Measurements from ENCODE around the gene RPS14.
A peak's percentile ranks its signal among the peaks of the same experiment; 100 is the strongest.

Gene RPS14

DNA sequence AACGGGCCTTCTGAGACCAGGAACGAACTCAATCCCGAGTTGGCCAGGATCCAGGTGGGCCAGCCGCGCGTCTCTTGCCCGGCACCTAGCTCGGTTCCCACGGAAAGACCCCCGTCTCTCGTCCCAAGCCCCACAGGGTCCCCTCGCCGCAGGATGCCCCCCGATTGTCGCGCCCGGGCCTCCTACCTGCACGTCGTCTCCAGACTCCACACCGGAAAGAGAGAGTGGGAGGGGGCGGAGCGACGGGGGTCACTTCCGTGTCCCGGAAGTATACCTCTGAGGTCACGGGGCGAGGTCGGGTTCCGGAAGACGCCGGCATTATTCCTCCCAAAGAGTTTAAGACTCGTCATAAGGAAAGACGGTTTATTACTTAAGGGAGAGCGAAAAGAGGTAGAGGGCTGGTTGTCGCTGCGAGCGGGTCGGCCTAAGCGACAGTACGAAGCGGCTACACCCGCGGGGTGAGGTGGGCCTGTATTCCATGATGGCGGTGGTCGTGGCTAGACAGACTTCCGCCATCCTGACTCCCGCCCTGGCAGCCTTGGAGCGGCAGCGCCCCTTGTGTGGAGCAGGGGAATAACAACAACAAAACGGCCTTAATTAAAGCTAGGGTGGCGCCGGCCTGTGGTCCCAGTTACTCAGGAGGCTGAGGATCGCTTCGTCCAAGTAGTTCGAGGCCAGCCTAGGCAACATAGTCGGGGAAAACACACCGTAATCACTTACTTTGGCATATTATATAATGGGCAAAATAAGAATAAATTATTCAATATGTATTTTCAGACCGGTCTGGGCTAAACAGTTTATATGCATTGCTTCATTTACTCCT lies at the start of gene RPS14:
TSS of gene RPS14 (minus strand) at position 223 of the 823 bp plus-strand sequence. CDS start 2,006 bp downstream, outside the sequence.
- peak; percentile 92 for DNase-seq

DNA sequence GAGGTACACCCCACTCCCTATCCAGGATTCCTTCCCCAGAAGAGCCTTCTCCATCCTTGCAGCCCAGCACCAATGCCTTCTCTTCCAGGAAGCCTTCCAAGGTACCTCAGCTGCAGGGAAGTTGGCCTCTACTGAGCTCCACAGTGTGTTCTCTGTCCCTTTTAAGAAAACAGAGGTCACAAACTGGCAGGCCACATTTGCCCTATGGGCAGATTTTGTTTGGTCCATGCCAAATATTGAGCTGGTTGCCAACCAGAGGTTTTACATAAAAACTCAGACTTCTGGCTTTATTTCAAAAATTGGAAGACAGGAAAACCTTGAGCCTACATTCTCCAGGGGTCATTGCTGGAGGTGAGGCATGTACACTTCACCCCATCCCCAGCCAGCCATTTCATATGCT lies 49.4 kb upstream of the RPS14 start:
- DNase-seq, result no peak

GRCh38 chr5:150498501-150498900 lies 49.0 kb upstream of the RPS14 start:
- DNase-seq, result no peak

DNA sequence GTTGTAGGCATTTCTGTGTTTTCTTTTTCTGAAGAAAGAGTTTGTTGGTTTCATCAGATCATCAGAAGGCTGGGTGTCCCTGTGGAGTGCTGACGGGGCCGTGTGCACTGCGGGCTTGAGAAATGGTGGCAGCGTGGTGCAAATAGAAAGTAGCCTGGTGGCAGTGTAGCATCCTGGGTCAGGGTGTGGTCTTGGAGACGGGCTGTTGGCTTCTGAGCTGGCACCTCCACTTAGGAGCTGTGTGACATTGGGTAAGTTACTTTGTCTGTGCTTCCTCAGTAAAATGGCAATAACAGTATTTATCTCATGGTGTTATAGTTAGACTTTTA lies 48.4 kb upstream of the RPS14 start:
- no peak for DNase-seq

- DNase-seq, result no peak
These were observed 47.9 kb upstream of the RPS14 start for GRCh38 chr5:150497274-150497988.

DNA sequence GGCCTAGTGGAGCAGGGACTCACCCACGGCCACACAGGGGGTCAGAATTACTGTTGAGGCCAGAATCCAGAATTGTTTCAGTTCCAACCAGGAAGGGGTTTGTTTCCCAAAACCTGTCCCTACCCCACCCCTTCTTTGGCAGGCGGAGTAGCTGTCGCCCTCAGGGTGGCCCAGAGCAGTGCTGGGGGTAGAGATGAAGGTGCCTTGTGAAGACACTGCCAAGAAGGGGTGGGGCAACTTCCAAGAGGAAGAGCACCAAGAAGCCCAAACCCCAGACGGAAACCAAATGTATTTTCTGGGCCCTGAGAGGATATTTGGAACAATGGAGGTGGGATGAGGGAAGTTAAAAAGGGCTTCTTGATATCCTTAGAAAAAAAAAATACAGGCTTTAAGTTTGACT lies 47.0 kb upstream of the RPS14 start:
- DNase-seq, result no peak

GRCh38 chr5:150496098-150496497 lies 46.6 kb upstream of the RPS14 start:
- no peak for DNase-seq

GRCh38 chr5:150492621-150493020 lies 43.1 kb upstream of the RPS14 start:
- no peak for DNase-seq

GRCh38 chr5:150491876-150492275 lies 42.3 kb upstream of the RPS14 start:
- no peak for DNase-seq

DNA sequence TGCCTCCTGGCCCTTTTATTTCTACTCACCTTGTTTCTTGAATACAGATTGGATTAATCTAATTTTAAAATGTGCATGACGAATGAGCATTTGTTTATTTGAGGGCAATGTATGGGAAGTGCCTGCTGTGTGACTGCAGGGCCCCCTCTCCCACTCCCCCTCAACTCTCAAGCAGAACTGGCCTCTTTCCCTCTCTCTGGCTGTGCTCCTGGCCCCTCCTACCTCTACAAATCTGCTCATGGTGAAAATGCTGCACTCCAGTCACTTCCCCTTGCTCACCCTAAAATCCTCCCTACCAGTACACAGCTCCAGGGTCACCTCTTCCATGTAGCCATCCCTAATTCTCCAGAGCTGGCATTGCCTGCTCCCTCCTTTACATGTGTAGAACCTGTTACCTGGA lies 41.2 kb upstream of the RPS14 start:
- no peak for DNase-seq

- no peak for DNase-seq
These were observed 40.7 kb upstream of the RPS14 start for GRCh38 chr5:150490296-150490669.

DNA sequence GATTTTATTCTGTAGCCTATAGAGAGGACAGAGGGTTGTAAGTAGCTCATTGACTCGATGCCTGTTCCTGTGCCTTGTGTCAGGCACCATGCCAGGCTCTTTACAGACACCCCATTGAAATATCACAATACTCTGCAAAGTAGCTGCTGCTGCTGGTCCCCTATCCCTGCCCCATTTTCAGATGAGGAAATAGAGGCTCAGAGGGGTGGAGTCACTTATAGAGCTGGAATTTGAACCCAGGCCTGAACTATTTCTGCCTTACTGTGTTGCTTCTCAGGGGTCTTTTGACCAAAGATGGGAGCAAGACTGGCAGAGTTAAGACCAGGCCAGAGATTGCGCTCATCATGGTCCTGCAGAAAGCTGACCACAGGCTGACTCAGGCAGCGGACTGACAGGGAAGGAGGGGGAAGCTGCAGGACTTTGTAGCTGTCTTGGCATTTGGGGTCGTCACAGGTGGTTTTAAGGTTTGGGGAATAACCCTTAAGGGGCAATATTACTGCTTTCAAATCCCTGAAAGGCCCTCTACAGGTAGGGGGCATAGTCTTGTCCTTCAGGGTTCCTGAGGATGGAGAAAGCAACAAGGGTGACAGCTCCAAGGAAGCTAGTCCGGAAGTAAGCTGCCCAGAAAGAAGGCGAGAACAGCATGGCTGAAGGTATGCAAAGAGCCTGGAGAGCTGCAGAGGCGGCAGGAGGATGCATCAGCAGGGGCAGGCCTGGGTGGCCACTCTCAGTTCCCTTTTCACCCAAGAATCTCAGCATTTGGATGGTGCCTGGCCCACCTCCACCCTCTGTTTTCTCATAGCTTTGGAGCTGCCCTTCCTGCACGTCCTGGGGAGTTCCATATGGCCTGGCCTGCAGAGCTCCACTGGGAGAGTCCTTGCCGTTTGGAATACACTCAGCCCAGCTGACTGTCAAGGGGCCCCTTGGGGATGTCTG lies 40.1 kb upstream of the RPS14 start:
- peak; percentile 44 for DNase-seq

GRCh38 chr5:150488519-150489359 lies 39.2 kb upstream of the RPS14 start:
- peak; percentile 35 for DNase-seq

DNA sequence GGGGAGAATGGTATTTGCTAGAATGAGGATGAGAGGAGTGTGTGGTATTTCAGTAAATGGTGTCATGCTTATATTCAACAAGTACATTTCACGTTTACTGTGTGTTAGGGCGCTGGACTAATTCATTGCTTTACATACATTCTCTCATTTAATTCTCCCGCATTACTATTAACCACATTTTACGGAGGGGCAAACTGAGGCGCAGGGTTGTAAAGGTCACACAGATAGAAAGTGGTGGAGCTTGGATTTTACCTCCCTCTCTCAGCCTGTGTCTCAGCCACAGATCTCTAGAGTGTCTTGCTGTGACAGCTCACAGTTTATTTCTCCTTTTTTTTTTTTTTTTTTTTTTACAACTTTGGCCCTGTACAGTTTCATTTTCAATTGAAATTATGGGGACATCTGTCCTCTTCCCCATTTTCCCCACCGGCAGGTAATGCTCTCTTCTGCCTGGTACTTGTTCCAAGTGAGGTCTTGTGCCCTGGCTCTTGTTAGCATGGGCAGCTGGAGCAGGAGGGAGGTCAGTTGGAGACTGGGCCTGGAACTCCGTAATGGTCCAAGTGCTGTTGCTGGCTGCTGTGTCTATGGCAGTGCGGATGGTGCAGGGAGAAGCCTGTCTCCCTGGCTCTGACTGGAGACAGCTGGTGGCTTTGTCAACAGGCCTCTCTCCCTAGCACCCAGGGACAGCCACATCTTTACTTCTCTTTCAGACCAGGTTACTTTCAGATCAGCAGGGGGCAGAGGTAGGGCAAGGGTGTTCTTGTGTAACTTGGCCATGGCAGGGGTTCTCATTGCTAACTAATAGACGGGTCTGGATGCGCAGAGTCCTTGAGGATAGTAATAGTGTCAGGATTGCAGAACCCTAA lies 37.9 kb upstream of the RPS14 start:
- no peak for DNase-seq

DNA sequence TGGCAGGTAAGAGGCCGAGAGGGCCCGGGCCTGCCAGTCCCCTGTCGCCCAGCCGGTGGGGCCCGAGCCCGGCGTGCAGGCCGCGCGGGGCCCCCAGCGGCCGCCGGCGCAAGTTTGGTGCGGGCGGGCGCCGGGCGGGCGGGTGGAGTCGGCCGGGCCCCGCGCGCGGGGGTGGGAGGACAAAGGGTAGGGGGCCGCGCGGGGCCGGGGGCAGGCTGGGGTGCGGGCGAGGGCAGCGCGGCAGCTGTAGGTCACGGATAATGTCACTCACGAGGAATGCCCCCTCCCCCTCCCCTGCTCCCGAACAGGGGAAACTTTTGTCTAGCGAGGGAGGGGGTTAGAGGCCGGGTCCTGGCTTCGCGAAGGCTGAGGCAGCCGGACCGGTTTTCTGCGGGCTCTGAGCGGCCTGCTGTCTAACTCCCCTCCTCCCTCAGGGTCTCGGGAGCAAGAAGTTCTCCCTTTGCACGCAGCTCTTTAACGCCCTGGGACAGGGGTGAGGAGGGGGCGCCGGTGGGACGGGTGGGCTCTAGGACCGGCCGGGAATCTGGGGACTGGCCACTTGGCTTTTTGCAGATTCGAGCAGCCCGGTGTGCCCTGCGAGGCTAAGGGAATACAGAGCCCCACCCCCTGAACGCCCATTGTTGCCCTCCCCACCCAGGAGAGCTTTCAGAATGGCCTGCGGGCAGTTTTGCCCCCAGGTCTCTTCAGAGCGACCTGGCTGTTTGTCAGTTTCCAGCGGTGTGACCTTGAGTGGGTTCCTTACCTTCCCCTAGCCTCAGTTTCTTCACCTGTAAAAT lies 37.1 kb upstream of the RPS14 start:
- peak; percentile 23 for DNase-seq

DNA sequence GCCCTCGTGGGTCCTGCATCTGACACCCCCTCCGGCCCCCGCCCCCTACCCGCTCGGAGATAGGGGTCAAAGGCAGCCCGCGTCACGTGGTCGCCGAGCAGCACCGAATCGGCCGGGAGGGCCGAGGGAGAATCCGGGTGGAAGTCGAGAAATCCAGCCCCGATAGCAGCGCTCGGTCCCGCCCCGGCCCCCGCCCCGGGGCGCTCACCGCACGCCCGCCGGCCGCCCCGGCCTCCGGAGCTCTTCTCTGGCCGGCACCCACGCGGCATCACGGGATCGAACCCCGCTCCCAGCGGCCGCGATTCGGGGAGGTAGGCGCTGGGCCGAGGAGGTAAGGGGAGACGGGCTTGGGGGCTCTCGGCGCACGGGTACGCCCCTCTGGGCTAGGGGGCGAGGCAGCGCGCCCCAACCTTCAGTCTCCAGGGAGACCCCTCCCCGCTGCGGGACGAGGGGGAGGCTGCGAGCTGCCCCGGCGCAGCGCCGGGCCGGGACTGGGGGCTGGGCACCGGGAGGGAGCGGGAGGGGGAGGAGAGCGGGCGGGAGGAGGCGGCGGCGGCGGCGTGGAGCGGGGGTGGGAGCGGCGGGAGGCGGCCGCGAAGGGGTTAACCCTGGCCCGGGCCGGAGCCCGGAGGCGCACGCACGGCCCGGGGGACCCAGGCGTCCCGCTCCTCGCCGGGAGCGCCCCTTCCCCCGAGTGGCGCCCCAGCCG lies 36.3 kb upstream of the RPS14 start:
- DNase-seq, result no peak

GRCh38 chr5:150484964-150485692 lies 35.6 kb upstream of the RPS14 start:
- DNase-seq, result no peak

GRCh38 chr5:150481972-150482406 lies 32.5 kb upstream of the RPS14 start:
- no peak for DNase-seq

- no peak for DNase-seq
These were observed 32.1 kb upstream of the RPS14 start for GRCh38 chr5:150481708-150481965.
